HS-5 (cell line): Measurements from ENCODE around the gene RPTN.

Experiments used
- DNase-seq: peaks from one replicate; pipeline ENCODE4 v3.0.0-alpha.2; 2012; ENCODE audit warnings: low read depth

Gene RPTN

DNA sequence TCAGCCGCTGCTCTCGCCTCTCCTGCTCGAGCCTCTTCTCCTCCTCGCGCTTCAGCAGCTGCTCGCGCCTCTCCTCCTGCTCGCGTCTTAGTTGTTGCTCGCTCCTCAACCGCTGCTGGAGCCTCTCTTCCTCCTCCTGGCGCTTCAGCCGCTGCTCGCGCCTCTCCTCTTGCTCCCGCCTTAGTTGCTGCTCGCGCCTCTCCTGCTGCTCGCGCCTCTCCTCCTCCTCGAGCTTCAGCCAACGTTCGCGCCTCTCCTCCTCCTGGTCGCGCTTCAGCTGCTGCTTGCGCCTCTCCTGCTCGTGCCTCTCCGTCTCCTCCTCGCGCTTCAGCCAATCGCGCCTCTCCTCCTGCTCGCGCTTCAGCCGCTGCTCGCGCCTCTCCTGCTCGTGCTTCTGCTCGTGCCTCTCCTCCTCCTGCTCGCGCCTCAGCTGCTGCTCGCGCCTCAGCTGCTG lies 47.5 kb downstream of the RPTN start:
- peak; percentile 54 for DNase-seq

- no peak for DNase-seq
Measured at GRCh38 chr1:152110860-152111514, 48.0 kb downstream of the RPTN start.

DNA sequence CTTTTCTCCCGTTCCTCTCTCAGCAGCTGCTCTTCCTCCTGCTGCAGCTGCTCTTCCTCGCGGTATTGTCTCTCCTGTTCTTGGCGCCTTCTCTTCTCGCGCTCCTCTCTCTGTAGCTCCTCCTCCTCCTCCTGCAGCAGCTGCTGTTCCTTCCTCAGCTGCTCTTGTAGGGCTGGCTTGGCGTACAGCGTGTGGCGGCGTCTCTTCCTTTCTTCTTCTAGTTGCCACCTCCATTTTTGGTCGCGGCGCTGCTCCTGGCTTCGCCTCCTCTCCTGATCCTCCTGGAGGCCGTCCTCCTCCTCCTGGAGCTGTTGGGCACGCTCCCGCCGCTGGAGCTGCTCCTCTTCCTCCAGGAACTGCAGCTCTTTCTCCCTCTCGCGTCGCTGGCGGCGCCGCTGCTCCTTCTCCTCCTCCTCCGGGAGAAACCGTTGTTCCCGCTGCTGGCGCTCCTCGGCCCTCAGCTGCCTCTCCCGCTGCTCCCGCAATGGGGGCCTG lies 48.6 kb downstream of the RPTN start:
- no peak for DNase-seq

DNA sequence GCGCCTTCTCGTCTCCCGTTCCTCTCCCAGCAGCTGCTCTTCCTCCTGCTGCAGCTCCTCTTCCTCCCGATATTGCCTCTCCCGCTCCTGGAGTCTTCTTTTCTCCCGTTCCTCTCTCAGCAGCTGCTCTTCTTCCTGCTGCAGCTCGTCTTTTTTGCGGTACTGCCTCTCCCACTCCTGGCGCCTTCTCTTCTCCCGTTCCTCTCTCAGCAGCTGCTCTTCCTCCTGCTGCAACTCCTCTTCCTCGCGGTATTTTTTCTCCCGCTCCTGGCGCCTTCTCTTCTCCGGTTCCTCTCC lies 49.1 kb downstream of the RPTN start:
- no peak for DNase-seq

GRCh38 chr1:152109231-152109997 lies 49.6 kb downstream of the RPTN start:
- no peak for DNase-seq

- no peak for DNase-seq
Measured at GRCh38 chr1:152108882-152109222, 50.2 kb downstream of the RPTN start.

DNA sequence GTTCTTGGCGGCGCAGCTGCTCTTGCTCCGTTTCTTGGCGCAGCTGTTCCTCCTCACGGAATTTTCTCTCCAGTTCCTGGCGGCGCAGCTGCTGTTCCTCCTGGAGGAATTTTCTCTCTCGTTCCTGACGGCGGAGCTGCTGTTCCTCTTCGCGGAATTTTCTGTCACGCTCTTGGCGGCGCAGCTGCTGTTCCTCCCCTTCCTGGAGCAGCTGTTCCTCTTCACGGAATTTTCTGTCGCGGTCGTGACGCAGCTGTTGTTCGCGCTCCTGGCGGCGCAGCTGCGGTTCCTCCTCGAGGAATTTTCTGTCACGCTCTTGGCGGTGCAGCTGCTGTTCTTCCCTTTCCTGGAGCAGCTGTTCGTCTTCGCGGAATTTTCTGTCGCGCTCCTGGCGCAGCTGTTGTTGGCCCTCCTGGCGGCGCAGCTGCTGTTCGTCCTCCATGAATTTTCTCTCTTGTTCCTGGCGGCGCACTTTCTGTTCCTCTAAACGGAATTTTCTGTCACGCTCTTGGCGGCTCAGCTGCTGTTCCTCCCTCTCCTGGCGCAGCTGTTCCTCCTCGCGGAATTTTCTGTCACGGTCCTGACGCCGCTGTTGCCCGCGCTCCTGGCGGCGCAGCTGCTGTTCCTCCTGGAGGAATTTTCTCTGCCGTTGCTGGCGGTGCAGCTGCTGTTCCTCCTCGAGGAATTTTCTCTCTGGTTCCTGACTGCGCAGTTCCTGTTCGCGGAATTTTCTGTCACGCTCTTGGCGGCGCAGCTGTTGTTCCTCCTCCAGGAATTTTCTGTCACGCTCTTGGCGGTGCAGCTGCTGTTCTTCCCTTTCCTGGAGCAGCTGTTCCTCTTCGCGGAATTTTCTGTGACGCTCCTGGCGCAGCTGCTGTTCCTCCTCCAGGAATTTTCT lies 50.8 kb downstream of the RPTN start:
- no peak for DNase-seq

GRCh38 chr1:152107031-152107983 lies 51.7 kb downstream of the RPTN start:
- no peak for DNase-seq

DNA sequence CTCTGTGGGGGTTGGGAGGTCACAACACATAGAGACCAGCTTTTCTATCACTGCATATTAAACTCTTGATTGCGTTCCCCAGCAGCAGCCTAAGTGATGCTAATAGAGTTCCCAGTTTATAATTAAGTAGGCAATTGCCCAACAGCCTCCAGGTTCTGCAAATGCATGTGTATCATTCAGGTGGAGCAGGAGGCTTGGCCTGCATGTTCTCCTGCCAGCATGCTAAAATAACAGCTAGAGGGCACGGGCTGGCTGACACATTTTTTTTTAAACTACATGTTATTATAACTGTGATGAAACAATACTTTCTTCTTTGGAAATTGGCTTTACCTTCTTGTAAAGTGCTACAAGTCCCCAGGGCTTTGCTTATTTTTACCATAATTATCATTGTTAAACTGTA lies 54.2 kb downstream of the RPTN start:
- DNase-seq = no peak
